PC-3 (cell line): Measurements from ENCODE around the gene SYNE1.

Source experiments
- CTCF ChIP-seq: fragments of 300-600 bp; sonication (generic); conservative IDR thresholded peaks from 2 replicates; pipeline ENCODE4 v1.5.1; 2017; ENCODE audit warnings: antibody characterized with exemption, low read depth, mild to moderate bottlenecking, low read length
- EZH2 ChIP-seq: fragments of 300-600 bp; sonication (generic); IDR thresholded peaks from one replicate; pipeline ENCODE4 v1.6.1; 2017; ENCODE audit warnings: antibody characterized with exemption, mild to moderate bottlenecking, low read length; ENCODE audit not compliant: unreplicated experiment
- EZH2phosphoT487 ChIP-seq: fragments of 300-600 bp; sonication (generic); IDR thresholded peaks from 2 replicates; pipeline ENCODE4 v1.6.1; 2018; ENCODE audit warnings: mild to moderate bottlenecking, antibody characterized with exemption, low read length, borderline replicate concordance

GRCh38 chr6:152461556-152461955 lies 175.6 kb downstream of the SYNE1 start:
- no peak for TF ChIP-seq CTCF
- TF ChIP-seq EZH2phosphoT487 = no peak
- no peak for TF ChIP-seq EZH2
